GM10248 (cell line): ENCODE results near the gene CROCC2.

ENCODE experiments used
- CTCF ChIA-PET: fragments of 300-600 bp; sonication (Branson Sonifier 250); formaldehyde crosslinking; extraction: SDS; loops from one replicate; lab custom pipeline; 2021; ENCODE audit warnings: antibody characterized with exemption; lab: Yijun Ruan, JAX
- POLR2A ChIA-PET: fragments of 350-650 bp; sonication (Branson Sonifier 250); formaldehyde crosslinking; extraction: SDS; loops from one replicate; lab custom pipeline; 2020; ENCODE audit warnings: antibody characterized with exemption; lab: Yijun Ruan, JAX
- DNase-seq: peaks from one replicate; pipeline ENCODE4 v3.0.0; 2012; ENCODE audit errors: extremely low spot score
- TF ChIP-seq, protein P1 (sequence below): IDR thresholded peaks from 2 replicates; pipeline ENCODE4 v1.5.1; 2012; ENCODE audit warnings: mild to moderate bottlenecking, low read depth; ENCODE audit errors: extremely low read depth, missing control alignments, control extremely low read depth

The CROCC2 gene

DNA sequence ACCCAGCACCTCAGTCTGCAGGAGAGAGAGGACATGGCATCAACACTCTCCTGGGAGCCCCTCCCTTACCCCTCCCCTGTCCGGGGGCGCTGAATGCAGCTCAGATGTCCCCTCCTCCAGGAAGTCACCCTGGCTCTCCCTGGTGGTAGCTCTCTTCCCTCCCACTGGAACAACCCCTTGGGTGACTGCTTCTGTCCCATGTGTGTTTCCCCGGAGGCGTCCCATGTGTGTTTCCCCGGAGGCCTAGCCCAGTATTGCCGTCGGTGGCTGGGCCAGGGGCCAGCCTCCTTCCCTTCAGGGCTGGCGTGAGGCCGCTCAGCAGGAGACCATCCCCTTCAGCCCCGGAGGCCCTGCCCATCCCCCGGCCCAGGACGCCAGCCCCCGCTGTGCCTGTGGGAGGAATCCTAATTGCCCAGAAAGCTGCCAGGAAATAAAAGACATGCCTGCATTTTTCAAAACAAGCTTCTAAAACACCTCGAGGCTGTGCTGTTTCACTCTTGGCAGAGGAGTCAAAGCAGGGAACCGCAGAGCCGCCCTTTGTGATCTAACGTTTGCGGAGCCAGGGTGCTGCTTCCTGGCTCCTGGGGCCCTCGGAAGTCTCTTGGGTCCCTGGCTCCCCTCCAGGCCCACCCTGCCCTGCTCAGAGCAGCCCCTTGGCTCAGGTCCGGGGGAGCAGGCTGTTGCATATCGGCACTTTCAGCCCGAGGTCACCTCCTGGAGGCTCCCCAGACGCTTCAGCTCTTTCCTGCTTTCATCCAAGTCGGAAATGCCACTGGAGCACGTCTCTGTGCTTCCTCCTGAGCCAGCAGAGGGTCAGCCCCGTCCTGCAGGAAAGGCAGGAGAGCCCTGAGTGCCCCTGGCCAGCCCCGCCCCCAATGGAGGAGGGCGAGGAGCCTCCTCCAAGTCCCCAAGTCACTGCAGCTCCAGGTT, 103.7 kb downstream of the CROCC2 start:
- TF ChIP-seq, protein P1, sequence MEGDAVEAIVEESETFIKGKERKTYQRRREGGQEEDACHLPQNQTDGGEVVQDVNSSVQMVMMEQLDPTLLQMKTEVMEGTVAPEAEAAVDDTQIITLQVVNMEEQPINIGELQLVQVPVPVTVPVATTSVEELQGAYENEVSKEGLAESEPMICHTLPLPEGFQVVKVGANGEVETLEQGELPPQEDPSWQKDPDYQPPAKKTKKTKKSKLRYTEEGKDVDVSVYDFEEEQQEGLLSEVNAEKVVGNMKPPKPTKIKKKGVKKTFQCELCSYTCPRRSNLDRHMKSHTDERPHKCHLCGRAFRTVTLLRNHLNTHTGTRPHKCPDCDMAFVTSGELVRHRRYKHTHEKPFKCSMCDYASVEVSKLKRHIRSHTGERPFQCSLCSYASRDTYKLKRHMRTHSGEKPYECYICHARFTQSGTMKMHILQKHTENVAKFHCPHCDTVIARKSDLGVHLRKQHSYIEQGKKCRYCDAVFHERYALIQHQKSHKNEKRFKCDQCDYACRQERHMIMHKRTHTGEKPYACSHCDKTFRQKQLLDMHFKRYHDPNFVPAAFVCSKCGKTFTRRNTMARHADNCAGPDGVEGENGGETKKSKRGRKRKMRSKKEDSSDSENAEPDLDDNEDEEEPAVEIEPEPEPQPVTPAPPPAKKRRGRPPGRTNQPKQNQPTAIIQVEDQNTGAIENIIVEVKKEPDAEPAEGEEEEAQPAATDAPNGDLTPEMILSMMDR = peak; percentile 10
- ChIA-PET POLR2A (no interaction called here), CTCF (interaction anchor here (1.0 to 1.5 kb wide), 2 partner anchors 12 to 26 kb away, joined by 3 to 4 read pairs; no protein-coding TSS in a partner anchor)
- DNase-seq = no peak

DNA sequence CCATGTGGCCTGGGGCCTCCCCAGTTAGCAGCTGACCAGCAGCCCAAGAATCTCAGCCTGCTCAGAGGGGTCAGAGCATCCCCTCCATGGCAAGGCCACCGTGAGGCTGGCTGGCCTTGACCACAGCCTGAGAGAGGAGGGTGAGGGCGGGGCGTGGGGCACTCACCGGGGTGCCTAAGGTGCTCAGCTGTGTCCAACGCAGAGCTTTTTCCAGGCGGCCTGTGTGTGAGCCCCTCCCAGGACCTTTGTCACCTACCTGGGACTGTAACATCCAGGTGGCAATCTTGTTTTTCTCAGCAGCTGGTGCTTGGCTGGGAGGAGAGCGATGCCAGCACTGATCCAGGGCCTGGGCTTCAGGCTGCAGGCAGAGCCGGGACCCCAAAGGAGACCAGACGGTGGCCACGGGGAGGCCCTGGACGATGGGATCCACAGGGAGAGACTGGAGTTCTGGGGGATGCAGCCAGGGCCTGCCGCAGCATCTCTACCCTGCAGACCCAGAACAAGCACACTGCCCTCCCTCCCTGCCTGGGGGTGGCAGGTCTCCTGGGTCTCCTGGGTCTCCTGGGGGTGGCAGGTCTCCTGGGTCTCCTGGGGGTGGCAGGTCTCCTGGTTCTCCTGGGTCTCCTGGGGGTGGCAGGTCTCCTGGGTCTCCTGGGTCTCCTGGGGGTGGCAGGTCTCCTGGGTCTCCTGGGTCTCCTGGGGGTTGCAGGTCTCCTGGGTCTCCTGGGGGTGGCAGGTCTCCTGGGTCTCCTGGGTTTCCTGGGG, 104.6 kb downstream of the CROCC2 start:
- DNase-seq = no peak
- CTCF ChIA-PET = no interaction called here
- POLR2A ChIA-PET = no interaction called here
- TF ChIP-seq, protein P1 = no peak

DNA sequence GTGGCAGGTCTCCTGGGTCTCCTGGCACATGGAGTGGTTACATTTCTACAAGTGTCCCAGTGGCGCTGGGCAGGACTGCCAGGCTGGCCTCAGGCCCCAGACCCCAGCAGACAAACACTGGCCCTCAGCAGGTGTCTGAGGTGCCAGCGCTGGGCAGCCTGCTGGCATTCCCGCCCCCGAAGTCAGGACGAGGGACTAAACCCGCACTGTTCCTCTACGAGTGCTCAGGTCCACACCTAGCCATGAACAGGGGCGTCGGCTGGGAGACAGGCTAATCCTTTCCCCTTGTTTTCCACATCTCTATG, 105.1 kb downstream of the CROCC2 start:
- CTCF ChIA-PET = no interaction called here
- TF ChIP-seq, protein P1 = no peak
- POLR2A ChIA-PET = no interaction called here
- DNase-seq = no peak

DNA sequence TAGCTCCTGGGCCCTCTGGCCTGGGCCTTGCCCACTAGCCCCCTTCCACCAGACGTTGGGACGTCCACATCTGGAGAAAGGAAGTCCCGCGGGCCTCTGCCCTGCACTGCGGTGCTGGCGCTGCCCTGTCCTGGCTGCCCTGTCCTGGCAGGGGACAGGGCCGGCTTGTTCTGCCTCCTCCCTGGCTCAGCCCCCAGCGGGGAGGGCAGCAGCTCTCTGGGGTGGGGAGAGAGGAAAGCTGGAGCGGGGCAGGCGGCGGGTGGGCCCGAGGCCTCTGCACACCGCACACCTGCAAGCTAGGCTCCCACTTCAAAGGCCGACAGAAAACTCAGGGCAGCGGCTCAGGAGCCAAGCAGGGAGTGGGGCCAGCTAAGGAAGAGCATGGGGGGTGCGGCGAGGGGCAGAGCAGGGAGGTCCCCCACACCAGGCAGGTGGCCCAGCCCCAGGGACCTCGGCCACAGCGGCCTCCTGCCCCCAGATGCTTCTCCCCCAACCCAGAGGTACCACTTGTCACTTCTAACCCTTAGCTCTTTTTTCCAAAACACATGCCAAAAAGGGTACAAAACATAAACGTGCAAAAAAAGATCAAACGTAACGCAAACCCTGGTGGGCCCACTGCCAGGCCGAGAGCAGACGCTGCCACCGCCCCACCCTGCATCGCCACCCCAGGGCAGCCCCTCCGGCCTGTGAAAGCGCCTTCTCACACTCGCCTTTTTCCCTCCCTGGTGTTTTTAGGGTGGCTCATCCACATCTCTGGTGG, 105.8 kb downstream of the CROCC2 start:
- POLR2A ChIA-PET = no interaction called here
- DNase-seq = no peak
- TF ChIP-seq, protein P1 = no peak
- CTCF ChIA-PET = no interaction called here

DNA sequence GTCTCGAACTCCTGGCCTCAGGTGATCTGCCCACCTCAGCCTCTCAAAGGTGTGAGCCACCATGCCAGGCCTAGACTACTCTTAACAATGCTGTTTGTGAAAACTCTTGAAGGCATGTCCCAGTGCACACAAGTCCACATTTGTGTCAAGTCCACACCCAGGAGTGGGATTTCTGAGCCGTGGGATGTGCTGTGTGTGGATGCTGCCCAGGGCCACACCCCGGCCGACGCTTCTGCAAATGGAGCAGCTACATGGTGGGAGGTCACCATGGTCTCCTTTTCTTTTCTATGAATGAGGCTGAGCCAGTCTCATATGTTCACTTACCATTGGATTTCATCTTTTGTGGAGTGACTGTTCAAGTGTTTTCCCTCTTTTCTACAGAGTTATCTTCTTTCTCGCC, 108.1 kb downstream of the CROCC2 start:
- no peak for DNase-seq
- CTCF ChIA-PET = interaction anchor here (1.1 kb wide), 1 partner anchor 64 kb away, joined by 3 read pairs; no protein-coding TSS in a partner anchor
- POLR2A ChIA-PET = no interaction called here
- TF ChIP-seq, protein P1 = no peak

DNA sequence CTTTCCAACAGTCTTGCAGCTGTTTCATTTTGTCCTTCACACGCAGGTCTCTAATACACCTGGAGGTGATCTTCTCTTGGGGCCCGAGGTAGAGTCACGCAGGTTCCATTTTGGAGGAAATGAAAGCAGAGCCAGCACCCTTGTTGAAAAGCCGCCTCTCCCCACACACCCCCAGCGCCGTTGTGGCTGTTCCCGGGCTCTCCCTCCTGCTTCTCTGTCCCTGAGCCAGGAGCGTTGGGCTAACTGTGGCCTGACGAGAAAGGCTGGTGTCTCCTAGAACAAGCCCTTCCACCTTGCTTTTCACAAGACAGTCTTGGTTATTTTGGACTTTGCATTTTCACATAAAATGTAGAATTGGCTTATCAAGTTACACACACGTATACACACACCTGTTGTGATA, 108.6 kb downstream of the CROCC2 start:
- TF ChIP-seq, protein P1 = no peak
- POLR2A ChIA-PET = no interaction called here
- DNase-seq = no peak
- CTCF ChIA-PET = no interaction called here
